WTC11 (cell line): ENCODE results near the gene CAMTA1. TPM values are rescaled to one million over a fixed set of nuclear protein-coding genes. Genes with fewer than 3 reads are reported as not detected.

Experiments
- ATAC-seq: fragments of 200-7000 bp; cut with Tn5 transposase; 2 replicates; pipeline ENCODE4 v1.10.0; 2021; ENCODE audit warnings: mild to moderate bottlenecking, moderate library complexity
- CTCF ChIA-PET: fragments of 300-600 bp; sonication (Branson Sonifier 250); formaldehyde crosslinking; loops from one replicate; lab custom pipeline; 2021; ENCODE audit warnings: antibody characterized with exemption; lab: Charles Lee
- POLR2A ChIA-PET: fragments of 350-600 bp; sonication (Branson Sonifier 250); formaldehyde crosslinking; loops from one replicate; lab custom pipeline; 2021; ENCODE audit warnings: antibody characterized with exemption; lab: Charles Lee
- DNase-seq: peaks from one replicate; pipeline ENCODE4 v3.0.0; 2021; ENCODE audit warnings: low spot score
- H3K27ac Mint-ChIP-seq: 2 replicates; pipeline ENCODE4 v1.8.0; 2021; ENCODE audit warnings: mixed read lengths
- H3K27me3 Mint-ChIP-seq: 2 replicates; pipeline ENCODE4 v1.8.0; 2021; ENCODE audit warnings: low read depth, mild to moderate bottlenecking, moderate library complexity, mixed read lengths
- H3K36me3 Mint-ChIP-seq: 2 replicates; pipeline ENCODE4 v1.8.0; 2021; ENCODE audit warnings: mixed read lengths
- H3K4me1 Mint-ChIP-seq: 2 replicates; pipeline ENCODE4 v1.8.0; 2022; ENCODE audit warnings: mixed read lengths
- H3K4me3 Mint-ChIP-seq: 2 replicates; pipeline ENCODE4 v1.8.0; 2021; ENCODE audit warnings: mild to moderate bottlenecking, moderate library complexity, mixed read lengths
- H3K9me3 Mint-ChIP-seq: 2 replicates; pipeline ENCODE4 v1.8.0; 2021; ENCODE audit warnings: mixed read lengths
- CTCF ChIP-seq: fragments of 200-600 bp; IDR thresholded peaks from 2 replicates; pipeline ENCODE4 v1.8.0; 2022; ENCODE audit warnings: antibody characterized with exemption
- E2F1 ChIP-seq: sonication (generic); formaldehyde crosslinking; IDR thresholded peaks from 2 replicates; pipeline ENCODE4 v1.8.0; 2022; ENCODE audit warnings: mild to moderate bottlenecking, missing genetic modification reagents
- FOXP1 ChIP-seq: sonication (generic); formaldehyde crosslinking; IDR thresholded peaks from 2 replicates; pipeline ENCODE4 v1.8.0; 2022; ENCODE audit warnings: missing genetic modification reagents, mild to moderate bottlenecking, moderate library complexity, borderline replicate concordance
- JAZF1 ChIP-seq: fragments of 250-450 bp; sonication (Bioruptor Pico); IDR thresholded peaks from 2 replicates; pipeline ENCODE4 v1.9.0; 2021; ENCODE audit warnings: moderate library complexity, mild to moderate bottlenecking, inconsistent platforms
- JUN ChIP-seq: sonication (generic); formaldehyde crosslinking; IDR thresholded peaks from 2 replicates; pipeline ENCODE4 v1.8.0; 2023; ENCODE audit warnings: mild to moderate bottlenecking, missing genetic modification reagents
- MXD4 ChIP-seq: fragments of 250-450 bp; sonication (Bioruptor Pico); IDR thresholded peaks from 2 replicates; pipeline ENCODE4 v1.8.0; 2021; ENCODE audit warnings: mild to moderate bottlenecking, moderate library complexity, borderline replicate concordance
- NR3C1 ChIP-seq: sonication (generic); formaldehyde crosslinking; conservative IDR thresholded peaks from 2 replicates; pipeline ENCODE4 v1.8.1; 2023; ENCODE audit warnings: low read depth, mild to moderate bottlenecking, missing genetic modification reagents
- RELA ChIP-seq: sonication (generic); formaldehyde crosslinking; IDR thresholded peaks from 2 replicates; pipeline ENCODE4 v1.8.1; 2022; ENCODE audit warnings: missing genetic modification reagents, mild to moderate bottlenecking, borderline replicate concordance
- SMAD4 ChIP-seq: sonication (generic); formaldehyde crosslinking; IDR thresholded peaks from 2 replicates; pipeline ENCODE4 v1.8.0; 2022; ENCODE audit warnings: mild to moderate bottlenecking, missing genetic modification reagents
- TEAD4 ChIP-seq: sonication (generic); formaldehyde crosslinking; IDR thresholded peaks from 2 replicates; pipeline ENCODE4 v1.8.0; 2022; ENCODE audit warnings: mild to moderate bottlenecking, missing genetic modification reagents
- USF1 ChIP-seq: sonication (generic); formaldehyde crosslinking; IDR thresholded peaks from 2 replicates; pipeline ENCODE4 v1.8.0; 2022; ENCODE audit warnings: mild to moderate bottlenecking, missing genetic modification reagents
- ZMAT4 ChIP-seq: fragments of 250-450 bp; sonication (Bioruptor Pico); IDR thresholded peaks from 2 replicates; pipeline ENCODE4 v1.9.0; 2021; ENCODE audit warnings: mild to moderate bottlenecking
- ZNF138 ChIP-seq: sonication (generic); formaldehyde crosslinking; conservative IDR thresholded peaks from 2 replicates; pipeline ENCODE4 v1.8.1; 2022; ENCODE audit warnings: mild to moderate bottlenecking, moderate library complexity, missing genetic modification reagents
- ZNF219 ChIP-seq: sonication (generic); formaldehyde crosslinking; IDR thresholded peaks from 2 replicates; pipeline ENCODE4 v1.8.0; 2023; ENCODE audit warnings: missing genetic modification reagents, mild to moderate bottlenecking, borderline replicate concordance
- ZNF232 ChIP-seq: sonication (generic); formaldehyde crosslinking; IDR thresholded peaks from 2 replicates; pipeline ENCODE4 v1.8.0; 2022; ENCODE audit warnings: mild to moderate bottlenecking, missing genetic modification reagents
- ZNF263 ChIP-seq: sonication (generic); formaldehyde crosslinking; IDR thresholded peaks from 2 replicates; pipeline ENCODE4 v1.8.1; 2022; ENCODE audit warnings: low read depth, mild to moderate bottlenecking, moderate library complexity, missing genetic modification reagents
- ZNF425 ChIP-seq: fragments of 250-450 bp; sonication (Bioruptor Pico); conservative IDR thresholded peaks from 2 replicates; pipeline ENCODE4 v1.9.0; 2021; ENCODE audit warnings: mild to moderate bottlenecking
- ZNF532 ChIP-seq: fragments of 250-450 bp; sonication (Bioruptor Pico); IDR thresholded peaks from 2 replicates; pipeline ENCODE4 v1.9.0; 2021; ENCODE audit warnings: mild to moderate bottlenecking, borderline replicate concordance
- ZNF671 ChIP-seq: fragments of 250-450 bp; sonication (Bioruptor Pico); IDR thresholded peaks from 2 replicates; pipeline ENCODE4 v1.8.0; 2021; ENCODE audit warnings: mild to moderate bottlenecking
- ZSCAN18 ChIP-seq: fragments of 250-450 bp; sonication (Bioruptor Pico); IDR thresholded peaks from 2 replicates; pipeline ENCODE4 v2.1.2; 2022; ENCODE audit warnings: mild to moderate bottlenecking, moderate library complexity
- total RNA-seq: library from RNA; stranded (reverse); gene quantifications from 3 replicates; pipeline ENCODE4 v1.2.3, GENCODE V29; 2021
- TF ChIP-seq, protein P1 (sequence below): sonication (generic); formaldehyde crosslinking; IDR thresholded peaks from 2 replicates; pipeline ENCODE4 v1.8.1; 2023; ENCODE audit warnings: mild to moderate bottlenecking, missing genetic modification reagents, moderate library complexity
- TF ChIP-seq, protein P2 (sequence below): fragments of 250-450 bp; sonication (Bioruptor Pico); IDR thresholded peaks from 2 replicates; pipeline ENCODE4 v1.8.0; 2021; ENCODE audit warnings: mild to moderate bottlenecking

CAMTA1 gene
- total RNA-seq, 1 experiment from 2014 or later: 86.4 TPM

DNA sequence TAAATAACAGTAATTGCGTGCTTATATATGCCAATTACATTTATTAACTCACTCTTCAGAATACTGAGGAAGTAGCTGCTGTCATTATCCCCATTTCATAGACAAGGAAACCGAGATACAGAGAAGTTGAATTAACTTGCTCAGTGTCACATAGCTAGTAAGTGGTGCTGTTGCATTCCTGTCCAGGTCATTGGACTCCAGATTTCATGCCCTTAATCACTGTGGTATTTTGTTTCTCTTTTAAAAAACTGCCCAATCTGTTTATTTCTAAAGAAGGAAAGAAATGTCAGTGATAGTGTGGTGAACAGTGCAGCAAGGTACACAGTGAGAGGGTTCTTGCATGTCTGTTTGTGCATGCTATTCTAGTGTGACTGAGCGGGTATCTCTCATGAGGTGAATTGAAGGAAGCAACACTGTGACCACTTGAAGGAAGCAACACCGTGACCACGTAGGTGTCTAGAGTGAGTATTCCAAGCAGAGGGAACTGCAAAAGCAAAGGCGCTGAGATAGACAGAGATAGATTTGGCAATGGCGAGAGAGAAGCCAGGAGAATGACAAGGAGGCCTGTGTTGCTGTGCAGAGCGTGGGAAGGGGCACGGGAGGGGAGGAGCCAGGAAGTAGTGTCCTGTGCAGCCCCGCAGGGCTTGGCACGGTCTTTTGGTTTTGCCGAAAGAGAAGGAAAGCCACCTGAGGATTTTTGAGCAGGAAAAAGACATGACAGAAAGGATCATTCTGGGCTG, 95.9 kb downstream of the CAMTA1 start (continued):
- TF ChIP-seq, protein P1, sequence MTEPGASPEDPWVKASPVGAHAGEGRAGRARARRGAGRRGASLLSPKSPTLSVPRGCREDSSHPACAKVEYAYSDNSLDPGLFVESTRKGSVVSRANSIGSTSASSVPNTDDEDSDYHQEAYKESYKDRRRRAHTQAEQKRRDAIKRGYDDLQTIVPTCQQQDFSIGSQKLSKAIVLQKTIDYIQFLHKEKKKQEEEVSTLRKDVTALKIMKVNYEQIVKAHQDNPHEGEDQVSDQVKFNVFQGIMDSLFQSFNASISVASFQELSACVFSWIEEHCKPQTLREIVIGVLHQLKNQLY (CRISPR knock-in tag): no peak
- TF ChIP-seq ZNF219 (CRISPR knock-in tag): no peak
- no peak for TF ChIP-seq USF1 (CRISPR knock-in tag)
- no peak for TF ChIP-seq RELA (CRISPR knock-in tag)
- no peak for TF ChIP-seq JUN (CRISPR knock-in tag)
- TF ChIP-seq CTCF: no peak
- no peak for TF ChIP-seq ZNF232 (CRISPR knock-in tag)
- TF ChIP-seq NR3C1 (CRISPR knock-in tag): no peak
- TF ChIP-seq, protein P2, sequence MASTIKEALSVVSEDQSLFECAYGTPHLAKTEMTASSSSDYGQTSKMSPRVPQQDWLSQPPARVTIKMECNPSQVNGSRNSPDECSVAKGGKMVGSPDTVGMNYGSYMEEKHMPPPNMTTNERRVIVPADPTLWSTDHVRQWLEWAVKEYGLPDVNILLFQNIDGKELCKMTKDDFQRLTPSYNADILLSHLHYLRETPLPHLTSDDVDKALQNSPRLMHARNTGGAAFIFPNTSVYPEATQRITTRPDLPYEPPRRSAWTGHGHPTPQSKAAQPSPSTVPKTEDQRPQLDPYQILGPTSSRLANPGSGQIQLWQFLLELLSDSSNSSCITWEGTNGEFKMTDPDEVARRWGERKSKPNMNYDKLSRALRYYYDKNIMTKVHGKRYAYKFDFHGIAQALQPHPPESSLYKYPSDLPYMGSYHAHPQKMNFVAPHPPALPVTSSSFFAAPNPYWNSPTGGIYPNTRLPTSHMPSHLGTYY (CRISPR knock-in tag): no peak
- TF ChIP-seq ZSCAN18 (CRISPR knock-in tag): no peak
- no peak for TF ChIP-seq E2F1

DNA sequence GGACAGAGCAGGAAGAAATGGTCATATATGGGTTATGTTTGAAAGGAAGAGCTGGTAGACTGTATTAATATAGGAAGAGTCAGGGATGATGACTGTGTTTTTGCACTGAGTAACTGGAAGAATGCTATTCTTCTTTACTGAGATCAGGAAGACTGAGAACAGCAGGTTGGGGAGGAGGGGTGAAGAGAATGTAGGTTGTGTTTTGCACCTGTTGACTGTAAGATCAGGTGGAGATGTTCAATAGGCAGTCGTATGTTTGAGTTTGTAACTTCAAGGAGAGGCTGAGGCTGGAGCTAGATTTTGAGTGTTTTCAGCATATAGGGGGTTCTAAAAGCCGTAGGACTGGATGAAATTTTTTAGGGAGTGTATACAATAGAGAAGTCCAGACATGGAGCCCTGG, 97.2 kb downstream of the CAMTA1 start:
- no peak for TF ChIP-seq ZMAT4 (CRISPR knock-in tag)
- TF ChIP-seq ZNF263 (CRISPR knock-in tag): no peak
- TF ChIP-seq FOXP1 (CRISPR knock-in tag): no peak
- TF ChIP-seq SMAD4 (CRISPR knock-in tag): no peak
- TF ChIP-seq JAZF1 (CRISPR knock-in tag): no peak
- no peak for TF ChIP-seq TEAD4 (CRISPR knock-in tag)
- TF ChIP-seq ZNF425 (CRISPR knock-in tag): no peak
- no peak for TF ChIP-seq MXD4 (CRISPR knock-in tag)
- no peak for TF ChIP-seq ZNF532
- TF ChIP-seq ZNF138 (CRISPR knock-in tag): no peak
- no peak for TF ChIP-seq ZNF671
- no peaks in the 10 kb centered on the region for H3K27me3 Mint-ChIP-seq
- ATAC-seq (no peak), DNase-seq (no peak)
- no peaks in the 10 kb centered on the region for H3K4me1 Mint-ChIP-seq
- no peak overlapping the region for H3K27ac Mint-ChIP-seq
- ChIA-PET CTCF (interaction anchor here (1.2 to 1.4 kb wide), 2 partner anchors 10 to 80 kb away, joined by 3 to 4 read pairs; no protein-coding TSS in a partner anchor), POLR2A (no interaction called here)
- no peaks in the 10 kb centered on the region for H3K36me3 Mint-ChIP-seq
- no peaks in the 10 kb centered on the region for H3K9me3 Mint-ChIP-seq
- H3K4me3 Mint-ChIP-seq: no peak overlapping the region
